IPS-18a (cell line): ENCODE data around the gene RPS6KA2.

Experiments
- H3K27ac ChIP-seq: one replicate; pipeline ENCODE4 v1.5.1; 2013; ENCODE audit warnings: low read length
- H3K27me3 ChIP-seq: one replicate; pipeline ENCODE4 v1.6.1; 2013; ENCODE audit warnings: mild to moderate bottlenecking, low read length; ENCODE audit not compliant: control insufficient read depth, insufficient read depth
- H3K36me3 ChIP-seq: one replicate; pipeline ENCODE4 v1.6.1; 2013; ENCODE audit warnings: low read depth, low read length; ENCODE audit not compliant: control insufficient read depth
- H3K4me1 ChIP-seq: one replicate; pipeline ENCODE4 v1.6.1; 2013; ENCODE audit warnings: low read depth, low read length; ENCODE audit not compliant: control insufficient read depth
- H3K4me3 ChIP-seq: one replicate; pipeline ENCODE4 v1.5.1; 2013; ENCODE audit warnings: low read length
- H3K9ac ChIP-seq: one replicate; pipeline ENCODE4 v1.6.1; 2013; ENCODE audit warnings: mild to moderate bottlenecking, low read length, moderate library complexity
- H3K9me3 ChIP-seq: one replicate; pipeline ENCODE4 v1.6.1; 2013; ENCODE audit warnings: low read depth, low read length; ENCODE audit not compliant: control insufficient read depth

Gene RPS6KA2

DNA sequence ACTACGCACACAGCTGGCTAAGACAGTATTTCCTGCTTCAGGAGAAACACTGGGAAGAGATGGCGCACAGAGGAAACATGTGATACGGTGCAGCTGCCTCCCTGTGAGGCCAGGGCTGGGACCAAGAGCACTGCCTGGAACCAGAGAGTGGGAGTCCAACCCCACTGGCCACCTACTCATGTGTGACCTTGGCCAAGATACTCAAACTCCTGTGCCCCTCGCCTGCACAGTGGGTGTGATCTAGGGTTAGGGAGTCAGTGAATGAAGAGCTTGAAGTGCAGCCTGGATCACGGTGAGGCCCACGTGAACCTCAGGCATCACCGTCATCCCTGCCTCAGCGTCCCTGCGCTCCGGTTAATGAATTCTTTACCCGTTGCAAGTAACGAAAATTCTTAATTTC lies 202.6 kb downstream of the RPS6KA2 start:
- no peaks in the 10 kb centered on the region for H3K27me3 ChIP-seq

DNA sequence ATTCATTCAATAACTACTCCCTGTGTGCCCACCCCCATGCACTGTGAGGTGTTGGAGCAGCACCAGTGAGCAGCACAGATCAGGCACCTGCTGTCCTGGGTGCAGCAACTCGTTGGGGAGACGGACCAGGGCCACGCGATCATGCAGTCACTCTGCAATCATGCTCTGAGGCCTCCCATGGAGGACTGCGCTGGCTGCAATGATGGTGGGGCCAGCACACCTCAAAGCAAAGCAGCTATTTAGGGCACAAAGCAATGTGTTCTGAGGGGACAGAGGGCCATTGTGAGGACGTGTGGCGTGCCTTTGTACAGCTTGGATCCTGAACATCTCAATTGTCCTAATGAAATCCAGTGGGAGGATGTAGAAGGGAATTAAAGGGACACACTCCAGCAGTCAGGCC lies 203.3 kb downstream of the RPS6KA2 start:
- no peak overlapping the region for H3K27ac ChIP-seq
- no peak overlapping the region for H3K4me3 ChIP-seq
- H3K27me3 ChIP-seq, result no peaks in the 10 kb centered on the region
- no peak overlapping the region for H3K9ac ChIP-seq
- H3K9me3 ChIP-seq, result no peaks in the 10 kb centered on the region
- H3K4me1 ChIP-seq, result no peaks in the 10 kb centered on the region
- no peaks in the 10 kb centered on the region for H3K36me3 ChIP-seq

More for the DNA sequence above, 202.6 kb downstream of the RPS6KA2 start:
- H3K9ac ChIP-seq, result no peak overlapping the region
- H3K4me3 ChIP-seq, result no peak overlapping the region
- H3K27ac ChIP-seq, result no peak overlapping the region
- no peaks in the 10 kb centered on the region for H3K4me1 ChIP-seq
- no peaks in the 10 kb centered on the region for H3K9me3 ChIP-seq
- no peaks in the 10 kb centered on the region for H3K36me3 ChIP-seq

DNA sequence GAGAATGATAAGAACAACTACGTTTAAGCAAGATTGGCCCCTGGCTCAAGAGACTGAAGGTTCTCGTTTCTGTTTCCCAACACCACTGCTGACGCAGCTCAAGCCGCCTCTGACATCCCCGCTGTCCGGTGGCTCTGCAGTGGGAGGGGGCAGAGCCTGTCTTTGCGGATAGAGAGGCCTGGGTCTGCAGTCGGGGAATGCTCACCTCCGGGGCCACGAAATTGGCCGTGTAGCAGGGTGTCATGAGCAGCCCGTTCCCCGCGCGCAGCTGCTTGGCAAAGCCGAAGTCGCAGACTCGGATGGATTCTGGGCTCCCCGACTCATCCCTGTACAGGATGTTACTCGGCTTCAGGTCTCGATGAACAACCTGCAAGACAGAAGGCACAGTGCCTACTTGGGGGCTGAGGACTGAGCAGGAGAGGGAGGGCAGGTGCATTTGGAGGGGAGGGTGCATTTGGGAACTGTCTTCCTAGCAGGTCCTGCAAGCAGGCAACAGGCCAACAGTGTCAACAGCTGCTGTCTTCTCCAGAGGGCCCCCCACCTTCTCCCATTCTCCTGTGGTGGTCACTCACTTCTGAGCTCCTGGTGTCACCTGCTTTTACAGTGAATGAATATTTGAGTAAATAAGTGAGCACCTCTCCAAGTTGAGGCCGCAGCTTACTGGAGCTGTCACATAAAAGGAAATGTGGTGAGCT lies 203.9 kb downstream of the RPS6KA2 start:
- Histone ChIP-seq H3K9ac (no peak overlapping the region), H3K27ac (no peak overlapping the region), H3K4me3 (no peak overlapping the region), H3K27me3 (no peaks in the 10 kb centered on the region), H3K9me3 (no peaks in the 10 kb centered on the region), H3K4me1 (no peaks in the 10 kb centered on the region), H3K36me3 (no peaks in the 10 kb centered on the region)

DNA sequence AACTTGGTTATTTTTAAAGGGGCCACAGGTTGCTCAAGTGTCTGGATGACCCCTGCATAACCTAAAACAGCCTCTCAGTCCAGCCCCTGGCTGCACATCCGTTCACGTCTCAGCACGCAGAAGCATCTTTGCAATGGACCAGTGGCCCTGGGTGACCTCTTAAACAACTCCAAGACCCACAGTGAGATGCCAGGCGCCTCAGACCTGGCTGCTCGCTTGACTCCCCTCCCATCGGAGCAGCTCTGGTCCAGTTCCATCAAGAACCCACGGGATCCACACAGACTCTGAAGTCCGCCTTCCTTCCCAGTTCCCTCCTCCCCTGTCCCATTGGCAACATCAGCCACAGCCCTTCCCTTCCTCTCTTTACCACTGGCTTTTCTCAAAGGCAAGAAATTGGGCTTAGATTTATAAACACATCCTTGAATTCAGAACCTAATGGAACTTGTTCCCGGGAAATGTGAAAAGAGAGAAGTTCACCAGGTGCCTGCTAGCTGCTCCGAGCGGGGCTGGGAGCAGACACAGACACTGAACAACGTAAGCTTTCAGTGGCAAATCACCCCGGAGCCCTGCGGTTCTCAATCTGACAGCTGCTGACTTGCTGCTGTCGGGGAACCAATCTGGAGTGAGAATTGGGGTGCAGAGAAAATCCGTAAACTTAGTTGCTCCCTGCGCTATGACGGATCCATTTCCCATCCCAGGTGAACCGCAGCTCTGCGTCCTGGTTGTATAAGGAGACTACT lies 204.7 kb downstream of the RPS6KA2 start:
- no peaks in the 10 kb centered on the region for H3K36me3 ChIP-seq
- H3K9ac ChIP-seq, result no peak overlapping the region
- H3K4me3 ChIP-seq, result no peak overlapping the region
- no peaks in the 10 kb centered on the region for H3K4me1 ChIP-seq
- H3K27me3 ChIP-seq, result no peaks in the 10 kb centered on the region
- H3K9me3 ChIP-seq, result no peaks in the 10 kb centered on the region
- no peak overlapping the region for H3K27ac ChIP-seq

DNA sequence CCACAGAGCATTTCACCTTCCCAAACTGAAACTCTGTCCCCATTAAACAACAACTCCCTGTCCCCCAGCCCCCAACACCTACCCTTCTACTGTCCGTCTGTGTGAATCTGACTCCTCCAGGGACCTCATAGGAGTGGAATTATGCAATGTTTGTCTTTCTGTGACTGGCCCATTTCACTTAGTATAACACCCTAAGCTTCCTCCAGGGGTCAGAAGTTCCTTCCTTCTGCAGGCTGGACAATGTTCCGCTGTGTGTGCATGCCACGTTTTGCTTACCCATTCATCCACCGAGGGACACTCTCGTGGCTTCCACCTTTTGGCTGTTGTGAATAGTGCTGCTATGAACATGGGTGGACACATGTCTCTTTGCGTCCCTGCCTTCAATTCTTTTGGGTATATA lies 206.7 kb downstream of the RPS6KA2 start:
- Histone ChIP-seq H3K4me3 (no peak overlapping the region), H3K4me1 (no peaks in the 10 kb centered on the region), H3K9ac (no peak overlapping the region), H3K27me3 (no peaks in the 10 kb centered on the region), H3K9me3 (no peaks in the 10 kb centered on the region), H3K36me3 (no peaks in the 10 kb centered on the region), H3K27ac (no peak overlapping the region)

DNA sequence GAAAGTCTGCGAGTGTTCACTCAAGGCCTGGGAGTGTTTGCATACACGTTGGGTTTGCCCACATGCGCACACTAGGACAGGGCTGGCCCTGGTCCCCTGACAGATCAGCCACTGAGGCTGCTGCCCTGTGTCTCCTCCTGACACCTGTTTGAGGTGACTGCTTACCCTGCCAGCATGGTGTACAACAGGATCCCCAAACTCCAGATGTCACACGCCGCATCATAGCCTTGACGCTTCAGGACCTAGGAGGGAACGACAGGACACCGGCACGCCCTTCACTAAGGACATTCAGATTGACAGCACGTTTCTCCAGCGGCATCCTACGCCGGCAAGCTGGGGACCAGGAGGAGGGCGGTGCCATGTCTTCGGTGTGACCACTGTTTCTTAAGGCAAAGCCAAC lies 207.3 kb downstream of the RPS6KA2 start:
- H3K36me3 ChIP-seq, result no peaks in the 10 kb centered on the region
- H3K27me3 ChIP-seq, result no peaks in the 10 kb centered on the region
- no peak overlapping the region for H3K9ac ChIP-seq
- no peak overlapping the region for H3K4me3 ChIP-seq
- H3K27ac ChIP-seq, result no peak overlapping the region
- no peaks in the 10 kb centered on the region for H3K9me3 ChIP-seq
- H3K4me1 ChIP-seq, result no peaks in the 10 kb centered on the region

DNA sequence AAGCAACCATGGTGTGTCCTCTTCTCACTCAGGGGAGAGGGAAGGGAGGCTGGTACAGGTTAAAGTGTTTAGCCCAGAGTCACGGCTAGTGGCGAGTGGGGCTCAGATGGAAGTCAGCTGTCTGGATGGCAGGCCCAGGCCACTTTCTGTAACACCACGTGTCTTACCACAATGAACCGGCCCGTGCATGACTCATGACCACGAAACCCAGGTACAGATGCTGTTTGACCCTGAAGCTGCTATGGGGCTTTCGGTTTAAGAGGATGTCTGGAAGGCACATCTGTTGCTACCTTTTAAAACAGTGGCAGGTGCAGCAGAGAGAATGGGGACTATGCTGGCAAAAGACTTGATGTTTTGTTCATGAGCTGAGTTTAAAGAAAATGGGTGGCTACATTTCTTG lies 207.8 kb downstream of the RPS6KA2 start:
- no peak overlapping the region for H3K27ac ChIP-seq
- H3K9me3 ChIP-seq, result no peaks in the 10 kb centered on the region
- no peaks in the 10 kb centered on the region for H3K4me1 ChIP-seq
- no peaks in the 10 kb centered on the region for H3K27me3 ChIP-seq
- no peak overlapping the region for H3K4me3 ChIP-seq
- H3K36me3 ChIP-seq, result no peaks in the 10 kb centered on the region
- H3K9ac ChIP-seq, result no peak overlapping the region

DNA sequence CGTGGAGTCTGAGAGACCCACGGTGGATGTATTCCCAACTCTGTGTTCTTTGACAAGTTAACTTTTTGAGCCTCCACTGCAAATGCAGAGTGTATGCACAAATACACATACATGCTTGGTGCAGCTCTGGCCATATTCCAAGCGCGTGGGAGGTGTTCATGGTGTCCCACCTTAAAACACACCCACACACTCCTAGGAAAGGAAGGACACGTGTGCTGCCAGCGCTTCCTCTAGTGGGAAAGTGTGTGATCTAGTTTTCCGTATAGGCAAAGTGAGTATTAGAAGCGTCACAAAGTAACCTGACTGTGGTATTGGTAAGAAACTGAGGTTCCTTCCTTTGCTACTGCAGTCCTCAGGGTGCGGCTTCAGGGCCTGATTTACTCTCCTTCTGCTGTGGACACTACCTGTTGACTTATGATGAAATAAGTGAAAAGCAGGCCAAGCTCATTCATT lies 208.3 kb downstream of the RPS6KA2 start:
- Histone ChIP-seq H3K9me3 (no peaks in the 10 kb centered on the region), H3K27me3 (no peaks in the 10 kb centered on the region), H3K4me3 (no peak overlapping the region), H3K36me3 (no peaks in the 10 kb centered on the region), H3K27ac (no peak overlapping the region), H3K9ac (no peak overlapping the region), H3K4me1 (no peaks in the 10 kb centered on the region)

DNA sequence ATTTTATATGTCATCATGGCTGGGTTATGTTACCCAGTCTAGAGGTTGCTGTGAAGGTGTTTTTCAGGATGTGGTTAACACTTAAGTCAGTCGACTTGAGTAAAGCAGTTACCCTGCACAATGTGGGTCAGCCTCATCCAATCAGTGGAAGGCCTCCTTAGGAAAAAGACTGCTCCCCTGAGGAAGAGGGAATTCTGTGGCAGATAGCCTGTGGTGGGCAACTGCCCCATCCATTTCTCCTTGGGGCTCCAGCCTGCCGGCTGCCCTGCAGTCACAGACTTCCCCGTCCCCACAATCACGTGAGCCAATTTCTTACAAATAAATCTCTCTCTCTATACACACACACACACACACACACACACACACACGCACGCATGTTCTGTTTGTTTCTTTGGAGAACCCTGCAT lies 209.8 kb downstream of the RPS6KA2 start:
- H3K27me3 ChIP-seq, result no peaks in the 10 kb centered on the region
- no peak overlapping the region for H3K27ac ChIP-seq
- no peaks in the 10 kb centered on the region for H3K4me1 ChIP-seq
- H3K9me3 ChIP-seq, result no peaks in the 10 kb centered on the region
- H3K9ac ChIP-seq, result no peak overlapping the region
- no peaks in the 10 kb centered on the region for H3K36me3 ChIP-seq
- H3K4me3 ChIP-seq, result no peak overlapping the region

DNA sequence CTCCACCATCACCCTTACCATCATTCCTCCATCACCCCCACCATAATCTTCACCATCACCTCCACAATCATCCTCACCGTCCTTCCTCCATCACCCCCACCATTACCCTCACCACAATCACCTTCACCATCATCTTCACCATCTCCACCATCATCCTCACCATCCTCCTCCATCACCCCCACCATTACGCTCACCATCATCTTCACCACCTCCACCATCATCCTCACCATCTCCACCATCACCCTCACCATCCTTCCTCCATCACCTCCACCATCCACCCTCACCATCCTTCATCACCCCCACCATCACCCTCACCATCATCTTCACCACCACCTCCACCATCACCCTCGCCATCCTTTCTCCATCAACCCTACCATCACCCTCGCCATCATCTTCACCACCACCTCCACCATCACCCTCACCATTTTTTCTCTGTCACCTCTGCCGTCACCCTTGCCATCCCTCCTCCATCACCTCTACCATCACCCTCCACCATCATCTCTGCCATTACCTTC lies 211.2 kb downstream of the RPS6KA2 start:
- Histone ChIP-seq H3K4me3 (no peak overlapping the region), H3K27me3 (no peaks in the 10 kb centered on the region), H3K4me1 (no peaks in the 10 kb centered on the region), H3K9ac (no peak overlapping the region), H3K36me3 (no peaks in the 10 kb centered on the region), H3K27ac (no peak overlapping the region), H3K9me3 (no peaks in the 10 kb centered on the region)

DNA sequence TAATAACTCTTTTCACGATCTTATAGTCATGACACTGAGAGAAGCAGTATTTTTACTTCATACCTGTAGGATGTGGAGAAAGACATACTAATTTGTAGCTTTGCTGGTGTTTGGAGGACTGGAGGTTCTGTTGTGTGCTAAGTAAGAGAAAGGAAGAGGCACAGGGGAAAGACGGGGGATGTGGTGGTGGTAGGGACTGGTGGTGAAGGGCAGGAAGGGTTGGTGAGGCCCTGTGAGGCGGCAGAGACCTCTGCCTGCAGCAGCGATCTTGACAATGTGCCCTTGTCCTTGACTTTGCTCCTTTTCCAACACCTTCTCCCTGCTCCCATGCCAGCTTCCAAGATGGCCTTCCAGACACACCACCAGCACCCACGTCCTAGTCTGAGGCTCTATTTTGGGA lies 211.7 kb downstream of the RPS6KA2 start:
- Histone ChIP-seq H3K36me3 (no peaks in the 10 kb centered on the region), H3K27me3 (no peaks in the 10 kb centered on the region), H3K9ac (no peak overlapping the region), H3K27ac (no peak overlapping the region), H3K4me3 (no peak overlapping the region), H3K4me1 (peaks cover under 1% of the 10 kb centered on the region), H3K9me3 (no peaks in the 10 kb centered on the region)
